ENCODE measurements around the gene KDELR3.

- no peak for TF ChIP-seq CTCF (IDR thresholded peaks at IDR 0.05; ENCODE audit: extremely low read depth in 1 of 2, insufficient read depth in 1 of 2, low read depth in 1 of 2, low read length in 2 of 2)
- TF ChIP-seq EZH2 (IDR thresholded peaks at IDR 0.05; ENCODE audit: borderline replicate concordance, low read depth, low read length, severe bottlenecking) = no peak
- TF ChIP-seq POLR2A (IDR thresholded peaks at IDR 0.05; ENCODE audit: low read depth, low read length) = no peak
- TF ChIP-seq MAX (IDR thresholded peaks at IDR 0.05; ENCODE audit: insufficient read depth, insufficient read length) = no peak
- TF ChIP-seq JUN (IDR thresholded peaks at IDR 0.05; ENCODE audit: borderline replicate concordance, insufficient read depth, insufficient read length, low read depth) = no peak
- no peak for TF ChIP-seq GATA2 (IDR thresholded peaks at IDR 0.05; ENCODE audit: insufficient read depth, insufficient read length, low read depth, low read length)
- no peak for TF ChIP-seq POLR2AphosphoS5 (IDR thresholded peaks at IDR 0.05; ENCODE audit: insufficient read depth, low read depth, low read length)
Observed at GRCh38 chr22:38451404-38451803, 16.5 kb upstream of the KDELR3 start.

All from endothelial cell of umbilical vein (primary cell).